Measurements from ENCODE around the gene DUSP28. TPM values are rescaled to one million over a fixed set of nuclear protein-coding genes. Genes with fewer than 3 reads are reported as not detected.

Gene DUSP28
- total and polyA plus RNA-seq, 2 of the 13 experiments (the other 11 are each of a cell fraction or from before 2014, with no cell fraction given): 5.2 to 8.6 TPM

- TF ChIP-seq ZHX1 (CRISPR knock-in tag; IDR thresholded peaks at IDR 0.05; ENCODE audit: low read depth): peak; percentile 66; the same call in 1 of the 2 replicates
- no peak for TF ChIP-seq ZNF652 (CRISPR knock-in tag; IDR thresholded peaks at IDR 0.05; ENCODE audit: borderline replicate concordance, low read depth)
- 0 out of 2 replicates have a peak, but pooled peaks have one; percentile 13 for TF ChIP-seq NR2F2 (IDR thresholded peaks at IDR 0.05; ENCODE audit: borderline replicate concordance, low read depth)
- peak; percentile 72 for TF ChIP-seq ZNF280B (CRISPR knock-in tag; IDR thresholded peaks at IDR 0.05; ENCODE audit: borderline replicate concordance)
- peak; percentile 46 to 53; a peak in 3 of 4 replicates for TF ChIP-seq HMGXB4 (CRISPR knock-in tag; IDR thresholded peaks at IDR 0.05; ENCODE audit: borderline replicate concordance in 1 of 2, low read depth in 1 of 2)
- no peak for TF ChIP-seq GTF3A (CRISPR knock-in tag; conservative IDR thresholded peaks at IDR 0.05)
- TF ChIP-seq ZNF703 (CRISPR knock-in tag; IDR thresholded peaks at IDR 0.05; ENCODE audit: borderline replicate concordance): no peak
- TF ChIP-seq CCDC6 (CRISPR knock-in tag; IDR thresholded peaks at IDR 0.05): no peak
- peak; percentile 80 for TF ChIP-seq RBFOX2 (IDR thresholded peaks at IDR 0.05; ENCODE audit: low read depth, low read length)
- TF ChIP-seq FOXP1 (IDR thresholded peaks at IDR 0.05): no peak
- 0 out of 2 replicates have a peak, but pooled peaks have one; percentile 29 for TF ChIP-seq FOXP1 (CRISPR knock-in tag; IDR thresholded peaks at IDR 0.05)
- no peak for TF ChIP-seq HMG20A (CRISPR knock-in tag; IDR thresholded peaks at IDR 0.05; ENCODE audit: borderline replicate concordance)
- TF ChIP-seq ZNF264 (CRISPR knock-in tag; IDR thresholded peaks at IDR 0.05): no peak
- TF ChIP-seq ZNF382 (CRISPR knock-in tag; IDR thresholded peaks at IDR 0.05; ENCODE audit: borderline replicate concordance): no peak
- peak; percentile 86 for TF ChIP-seq SAP130 (CRISPR knock-in tag; IDR thresholded peaks at IDR 0.05; ENCODE audit: low read depth)
- TF ChIP-seq TFDP2 (CRISPR knock-in tag; IDR thresholded peaks at IDR 0.05): 0 out of 2 replicates have a peak, but pooled peaks have one; percentile 27
- TF ChIP-seq ZNF121 (CRISPR knock-in tag; IDR thresholded peaks at IDR 0.05): no peak; the same call in 1 of the 2 replicates
- TF ChIP-seq ZEB1 (IDR thresholded peaks at IDR 0.05; ENCODE audit: insufficient replicate concordance, low read depth): no peak
- peak; percentile 83 for TF ChIP-seq HBP1 (CRISPR knock-in tag; IDR thresholded peaks at IDR 0.05; ENCODE audit: low read depth)
- no peak; the same call in 1 of the 2 replicates for TF ChIP-seq ZNF451 (CRISPR knock-in tag; IDR thresholded peaks at IDR 0.05)
Observed at GRCh38 chr2:240566203-240567136, 6.3 kb downstream of the DUSP28 start (continued).
